Left cardiac atrium (tissue), 4 donors: ENCODE measurements around the gene MECR. TPM values are rescaled to one million over a fixed set of nuclear protein-coding genes. Genes with fewer than 3 reads are reported as not detected.

ENCODE experiments used
- ATAC-seq, 2 donors: fragments of 200-7000 bp; cut with Tn5 transposase; one replicate each; pipeline ENCODE4 v1.9.1; 2020; ENCODE audit warnings: mild to moderate bottlenecking in 2 of 2, moderate library complexity in 2 of 2
- DNase-seq: peaks from one replicate; pipeline ENCODE4 v3.0.0-alpha.2; 2020
- intact Hi-C, 2 donors: fragments of 100-400 bp; cut with DNase I; formaldehyde crosslinking; loops; one replicate each; pipeline versions ENCODE4 v1.14.1 to v1.15.1; 2022 to 2023
- total RNA-seq, 2 donors: library from RNA; stranded (reverse); fragmentation: NEBNext Ultra II Directional; extraction: Animal tissue kit (Norgen Biotek cat#: 25700); gene quantifications; one replicate each; pipeline ENCODE4 v1.2.1, GENCODE V29; 2021
- donor health status: DM: no; HTN: yes; CAD: no.
- donor health status: DM: no; HTN: yes; CAD: no; lungs with severe emphysema.
- donor health status: DM: yes; HTN: yes; CAD: no.
- donor health status: Dilated cardiomyopathy.

Gene MECR
- total RNA-seq, 2 donors from 2014 or later, result 25.8 to 26.2 TPM

DNA sequence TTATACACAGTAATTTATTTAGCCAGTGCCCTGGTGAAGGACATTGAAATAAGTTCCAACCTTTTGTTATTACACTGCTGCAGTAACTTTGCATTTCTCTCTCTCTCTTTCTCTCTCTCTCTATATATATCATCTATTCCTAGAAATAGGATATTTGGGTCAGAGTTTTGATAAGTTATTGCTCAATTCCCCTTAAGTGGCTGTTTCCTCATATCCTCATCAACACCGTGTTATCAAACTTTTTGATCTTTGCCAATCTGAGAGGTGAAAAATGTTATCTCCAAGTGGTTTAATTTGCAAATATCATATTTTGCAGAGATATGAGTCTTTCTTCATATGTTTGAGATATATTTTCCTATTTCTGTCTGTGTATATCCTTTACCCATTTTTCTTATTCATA is 47.4 kb downstream of the MECR start:
- ATAC-seq, result no peak
- DNase-seq, result no peak
- intact Hi-C loops, result loop anchor here in 1 of 2 donors (5.0 kb wide), 1 partner anchor 61 kb away; the partner anchor contains the start of gene TMEM200B

DNA sequence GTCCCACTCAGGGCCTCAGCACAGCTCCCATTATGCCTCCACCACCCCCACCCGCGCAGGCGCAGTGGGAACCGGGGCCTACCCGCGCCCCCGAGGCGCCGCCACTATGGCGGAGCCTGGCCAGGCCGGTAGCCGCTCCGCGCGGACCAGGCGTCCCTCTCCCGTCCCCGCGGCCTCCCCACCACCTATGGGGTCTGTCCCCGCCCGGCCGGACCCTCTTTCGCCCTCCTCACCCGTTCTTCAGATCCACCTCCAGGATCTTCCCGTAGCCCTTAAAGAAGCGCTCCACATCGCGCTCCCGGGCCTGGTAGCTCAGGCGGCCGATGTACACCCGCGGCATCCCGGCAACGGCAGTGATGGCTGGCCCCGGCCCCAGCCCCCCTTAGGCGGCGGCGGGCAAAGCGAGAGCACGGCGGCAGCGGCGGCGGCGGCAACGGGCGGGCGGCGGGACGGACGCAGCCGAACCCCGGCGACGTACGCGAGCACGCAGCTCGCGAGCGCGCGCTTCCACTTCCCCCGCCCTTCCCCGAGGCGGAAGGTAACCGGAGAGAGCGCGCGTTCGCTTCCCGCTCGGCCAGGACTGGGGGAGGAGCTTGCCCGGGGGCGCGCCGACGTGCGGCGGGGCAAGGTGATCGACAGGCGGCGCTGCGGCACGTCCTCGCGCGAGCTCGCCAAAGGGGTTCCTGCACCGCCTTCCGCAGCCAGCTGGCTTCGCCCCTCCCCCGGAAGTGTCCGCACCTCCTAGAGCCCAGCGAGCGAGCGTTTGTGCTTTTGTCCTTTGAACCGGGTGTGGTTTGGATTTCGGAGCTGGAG is 49.1 kb downstream of the MECR start, which contains the start of gene SRSF4:
Gene SRSF4 (minus strand): TSS at position 488 of the 813 bp plus-strand sequence. CDS start 148 bp downstream, at position 340.
- DNase-seq (peak; percentile 100), ATAC-seq (peak; percentile 96 to 97)
- intact Hi-C loops, result loop anchor here in 1 of 2 donors (5.0 kb wide), 1 partner anchor 59 kb away; the partner anchor contains the start of gene TMEM200B

DNA sequence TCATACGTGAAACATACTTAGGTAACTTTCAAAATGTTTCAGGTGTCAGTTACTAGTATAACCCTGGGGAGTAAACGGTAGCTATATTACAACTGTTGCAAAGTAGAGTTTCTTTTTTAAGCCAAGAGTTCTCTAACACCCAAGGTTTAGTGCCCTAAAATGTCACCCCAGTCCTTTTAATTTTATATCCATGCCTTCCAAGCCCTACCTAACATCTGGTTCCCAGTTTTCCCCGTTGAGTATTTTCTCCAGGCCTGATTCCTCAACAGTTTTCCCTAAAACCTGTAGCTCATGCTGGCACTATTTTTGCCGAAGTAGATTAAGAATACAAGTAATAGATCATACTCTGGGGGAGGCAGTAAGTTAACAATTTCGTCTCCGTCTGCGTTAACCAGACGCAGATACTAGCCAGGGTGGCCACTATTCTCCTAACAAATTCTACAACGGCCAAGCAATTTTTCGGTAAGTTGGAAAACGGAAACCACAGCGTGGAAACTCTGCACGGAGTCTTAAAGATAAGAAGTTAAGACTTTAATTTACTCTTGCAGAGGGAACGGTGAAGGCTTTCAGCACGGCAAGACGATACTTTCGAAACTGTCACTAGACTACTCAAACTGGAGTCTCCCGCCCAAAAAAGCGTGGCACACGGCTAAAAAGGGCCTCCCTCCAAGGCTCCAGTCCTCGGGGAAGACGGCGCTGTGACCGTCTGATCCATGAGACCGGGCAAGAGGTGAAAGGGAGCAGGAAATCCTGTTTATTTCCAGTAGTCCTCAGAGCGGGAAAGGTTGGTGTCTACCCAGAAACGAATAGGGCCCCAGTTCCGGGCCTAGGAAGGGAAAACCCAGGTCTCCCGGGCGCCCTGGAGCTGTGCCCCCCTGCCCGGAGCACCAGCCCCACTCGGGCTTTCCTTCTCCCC is 50.0 kb downstream of the MECR start:
- intact Hi-C loops, result loop anchor here in 1 of 2 donors (5.0 kb wide), 1 partner anchor 58 kb away; the partner anchor contains the start of gene TMEM200B
- DNase-seq, result no peak

DNA sequence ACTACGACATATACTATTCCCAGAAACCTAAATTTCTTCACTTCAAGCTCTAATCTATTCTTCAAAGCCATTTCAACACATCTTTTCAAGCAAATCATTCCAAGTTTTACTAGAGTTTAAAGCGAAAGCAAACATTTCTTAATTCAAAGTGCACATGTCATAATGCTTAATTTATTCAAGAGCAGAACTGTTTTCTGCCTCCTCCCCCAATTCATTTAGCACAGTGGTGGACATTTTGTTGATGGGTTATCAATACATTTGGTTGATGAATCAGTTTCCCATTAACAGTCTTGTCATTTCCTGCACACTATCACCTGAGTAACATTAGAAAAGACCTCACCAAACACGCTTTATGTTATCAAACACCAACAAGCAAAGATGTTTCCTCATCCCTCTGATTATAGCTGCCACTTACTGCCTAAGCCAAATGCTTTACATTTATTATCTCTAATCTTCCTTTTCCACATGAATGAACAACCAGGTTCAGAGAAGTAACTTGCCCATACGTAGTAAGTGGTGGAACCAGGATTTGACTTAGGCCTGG is 51.0 kb downstream of the MECR start:
- DNase-seq (no peak), ATAC-seq (no peak)
- intact Hi-C loops, result loop anchor here in 1 of 2 donors (5.0 kb wide), 2 partner anchors 57 to 512 kb away; partner anchors contain the start of genes GMEB1 and TMEM200B

More for the DNA sequence above, 50.0 kb downstream of the MECR start:
- peak; percentile 20 to 24 for ATAC-seq

DNA sequence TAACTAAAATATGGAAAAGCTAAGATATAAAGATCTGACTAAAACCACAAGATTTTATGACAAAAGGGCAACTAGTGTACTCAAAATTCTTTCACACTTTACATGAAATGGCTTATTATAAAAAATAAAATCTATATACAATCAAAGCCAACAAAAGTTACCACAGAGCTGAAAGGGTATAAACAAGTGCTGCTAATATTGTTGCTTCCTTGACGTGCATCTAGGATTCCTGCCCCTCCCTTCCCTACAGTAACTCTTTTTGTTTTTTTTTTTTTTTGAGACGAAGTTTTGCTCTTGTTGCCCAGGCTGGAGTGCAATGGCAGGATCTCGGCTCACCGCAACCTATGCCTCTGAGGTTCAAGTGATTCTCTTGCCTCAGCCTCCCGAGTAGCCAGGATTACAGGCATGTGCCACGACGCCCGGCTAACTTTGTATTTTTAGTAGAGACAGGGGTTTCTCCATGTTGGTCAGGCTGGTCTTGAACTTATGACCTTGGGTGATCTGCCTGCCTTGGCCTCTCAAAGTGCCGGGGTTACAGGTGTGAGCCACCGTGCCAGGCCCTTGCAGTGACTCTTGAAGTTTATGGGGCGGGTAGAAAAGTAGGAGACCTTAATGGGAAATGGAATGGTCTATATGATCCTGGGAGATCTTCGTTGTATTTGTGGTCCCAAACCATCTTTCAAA is 53.6 kb downstream of the MECR start:
- intact Hi-C loops, result loop anchor here in 1 of 2 donors (5.0 kb wide), 1 partner anchor 510 kb away; the partner anchor contains the start of gene GMEB1
- DNase-seq (no peak), ATAC-seq (no peak)

DNA sequence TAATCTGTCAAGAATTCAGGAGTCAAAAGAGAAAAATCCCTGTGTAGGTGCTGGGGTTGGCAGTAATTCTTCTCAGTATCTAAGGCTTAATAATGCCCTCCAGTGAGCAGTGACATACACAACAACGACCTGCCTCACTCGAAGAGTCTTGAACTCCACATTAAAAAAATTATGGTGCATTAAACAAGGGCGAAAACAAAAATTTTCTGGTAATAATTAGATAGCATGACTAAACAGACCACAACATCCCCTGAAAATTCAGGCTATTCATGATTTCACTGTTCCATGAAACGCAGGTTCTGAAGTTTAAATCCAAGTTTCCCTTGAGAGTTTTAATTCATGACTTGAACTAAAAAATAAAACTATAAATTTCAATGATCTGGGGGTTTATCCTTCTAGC is 54.2 kb downstream of the MECR start:
- intact Hi-C loops, result loop anchor here in 1 of 2 donors (5.0 kb wide), 1 partner anchor 509 kb away; the partner anchor contains the start of gene GMEB1
- ATAC-seq (no peak), DNase-seq (no peak)

DNA sequence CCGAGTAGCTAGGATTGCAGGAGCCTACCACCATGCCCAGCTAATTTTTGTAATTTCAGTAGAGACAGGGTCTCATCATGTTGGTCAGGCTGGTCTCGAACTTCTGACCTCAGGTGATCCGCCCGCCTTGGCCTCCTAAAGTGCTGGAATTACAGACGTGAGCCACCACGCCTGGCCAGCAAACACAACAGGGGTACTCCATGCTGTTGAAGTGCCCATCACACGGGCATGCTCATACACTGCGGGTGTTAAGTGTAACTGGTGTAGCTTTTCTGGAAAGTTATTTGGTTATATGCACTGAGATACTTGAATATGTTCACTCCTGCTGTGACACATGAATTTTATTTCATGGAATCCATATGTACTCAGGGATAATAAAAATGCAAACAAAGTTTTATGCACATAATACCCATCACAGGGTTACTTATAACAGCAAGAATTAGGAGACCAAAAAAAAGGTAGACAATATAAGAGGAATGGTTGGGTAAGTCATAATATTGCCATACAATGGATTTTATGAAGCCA is 58.3 kb downstream of the MECR start:
- ATAC-seq, result no peak
- intact Hi-C loops, result no loop called here
- DNase-seq, result no peak

DNA sequence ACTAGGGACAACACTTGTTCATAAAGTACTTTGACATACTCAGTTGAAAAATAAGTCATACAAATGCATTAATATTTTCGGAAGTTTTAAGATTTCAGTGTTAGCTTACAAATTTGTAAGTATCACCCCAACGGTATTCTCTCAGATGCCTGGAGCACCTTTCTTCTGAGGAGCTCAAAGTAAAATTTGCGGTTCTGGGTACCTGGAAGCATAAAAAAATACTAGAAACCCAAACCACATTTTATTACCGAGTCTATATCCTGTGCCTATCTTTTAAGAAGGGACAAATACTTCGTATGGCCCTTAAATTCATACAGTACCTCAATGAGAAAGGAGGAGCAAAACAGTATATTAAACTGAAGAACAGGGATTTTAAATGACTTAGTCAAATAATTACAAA is 59.2 kb downstream of the MECR start:
- DNase-seq, result no peak
- no peak for ATAC-seq
- intact Hi-C loops, result no loop called here

DNA sequence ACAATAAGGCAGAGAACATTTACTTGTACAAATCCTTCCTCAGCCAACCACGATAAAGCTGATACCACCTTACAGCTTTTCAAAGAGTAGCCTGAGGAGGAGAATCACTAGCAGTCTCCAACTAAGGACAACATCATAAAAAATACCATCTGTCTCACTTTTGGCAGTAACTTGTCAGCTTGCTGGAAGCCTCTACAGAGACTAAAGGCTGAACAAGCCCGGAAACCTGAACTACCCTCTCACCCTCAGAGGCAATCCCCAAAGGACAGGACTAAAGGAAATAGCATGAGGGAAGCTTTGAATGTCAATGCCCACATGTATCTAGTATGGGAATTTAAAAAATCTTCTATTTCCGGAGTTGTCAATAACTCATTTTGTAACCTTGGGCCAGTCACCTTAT is 59.6 kb downstream of the MECR start:
- ATAC-seq, result peak in 1 of 2 donors; percentile 52
- intact Hi-C loops, result no loop called here
- no peak for DNase-seq

DNA sequence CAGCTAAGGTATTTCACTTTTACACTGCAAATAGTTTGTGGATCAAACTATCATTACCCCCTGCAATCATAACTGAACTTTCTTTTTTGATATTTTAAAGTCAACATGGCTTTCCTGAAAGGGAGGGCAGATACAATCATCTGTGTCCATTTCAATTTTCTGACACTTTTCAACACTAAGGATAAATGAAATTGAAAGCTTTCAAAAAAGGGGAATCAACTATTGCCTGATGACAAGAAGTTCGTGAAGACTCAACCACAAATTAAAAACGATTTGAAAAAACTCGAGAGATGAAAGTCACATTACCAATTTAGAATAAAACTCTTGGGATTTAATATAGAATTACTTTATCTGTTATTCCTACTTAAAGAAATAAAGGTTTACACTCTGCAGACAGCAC is 60.8 kb downstream of the MECR start:
- ATAC-seq (no peak), DNase-seq (no peak)
- intact Hi-C loops, result no loop called here

DNA sequence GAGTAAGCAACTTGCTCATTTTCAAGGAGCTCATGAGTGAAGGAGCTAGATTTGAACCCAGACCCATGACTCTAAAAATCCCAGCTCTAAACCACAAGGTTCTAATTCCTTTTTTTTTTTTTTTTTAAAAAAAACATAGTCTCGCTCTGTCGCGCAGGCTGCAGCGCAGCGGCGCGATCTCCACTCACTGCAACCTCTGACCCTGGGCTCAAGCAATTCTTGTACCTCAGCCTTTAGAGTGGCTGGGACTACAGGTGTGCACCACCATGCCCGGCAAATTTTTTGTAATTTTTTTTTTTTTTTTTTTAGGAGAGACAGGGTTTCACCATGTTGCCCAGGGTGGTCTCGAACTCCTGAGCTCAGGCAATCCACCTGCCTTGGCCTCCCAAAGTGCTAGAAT is 62.8 kb downstream of the MECR start:
- intact Hi-C loops, result no loop called here
- no peak for DNase-seq
- ATAC-seq, result no peak

DNA sequence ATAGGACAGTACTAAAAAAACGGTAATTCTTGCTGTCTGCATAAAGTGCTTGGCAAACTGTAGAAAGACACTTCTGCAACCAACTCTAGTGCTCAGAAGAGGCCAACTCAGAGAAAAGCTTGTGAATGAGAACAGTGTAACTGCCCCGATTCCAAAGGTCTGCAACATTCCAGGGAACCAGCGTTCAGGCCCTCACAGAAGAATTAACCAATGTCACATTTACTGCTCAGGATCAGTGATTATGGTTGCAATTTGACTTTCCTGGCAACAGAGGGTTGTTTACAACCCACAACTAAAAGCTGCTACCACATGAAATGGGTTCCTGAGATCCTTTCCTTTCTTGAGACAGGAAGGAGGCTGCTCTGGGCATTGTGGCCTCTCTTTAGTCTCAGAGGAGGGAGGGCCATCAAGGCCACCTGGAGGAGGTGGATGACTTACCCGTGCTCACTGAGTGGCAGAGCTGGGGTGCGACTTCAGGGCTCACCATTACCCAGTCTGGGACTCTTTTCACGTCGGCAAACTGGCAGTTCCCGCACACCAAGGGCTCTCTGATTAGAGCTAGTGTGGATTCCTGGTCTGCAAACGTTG is 64.3 kb downstream of the MECR start:
- DNase-seq, result no peak
- ATAC-seq, result peak in 1 of 2 donors; percentile 48
- intact Hi-C loops, result no loop called here

DNA sequence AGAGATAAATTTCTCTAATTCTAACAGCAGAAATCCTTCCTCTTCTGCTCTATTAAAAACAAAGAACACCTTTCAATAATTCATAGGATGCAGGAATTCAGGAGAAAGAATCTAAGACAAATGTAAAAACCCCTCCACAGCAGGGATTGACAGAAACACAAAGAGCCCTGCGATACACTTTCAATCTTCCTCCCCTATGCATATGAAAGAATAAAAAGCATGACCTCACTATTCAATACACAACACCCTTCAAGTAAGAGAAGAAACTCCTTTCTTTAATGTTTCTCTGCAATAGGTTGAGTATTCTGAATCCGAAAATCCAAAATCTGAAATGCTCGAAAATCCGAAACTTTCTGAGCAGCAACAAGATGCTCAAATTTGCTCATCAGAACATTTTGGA is 66.1 kb downstream of the MECR start:
- intact Hi-C loops, result no loop called here
- DNase-seq (no peak), ATAC-seq (no peak)

DNA sequence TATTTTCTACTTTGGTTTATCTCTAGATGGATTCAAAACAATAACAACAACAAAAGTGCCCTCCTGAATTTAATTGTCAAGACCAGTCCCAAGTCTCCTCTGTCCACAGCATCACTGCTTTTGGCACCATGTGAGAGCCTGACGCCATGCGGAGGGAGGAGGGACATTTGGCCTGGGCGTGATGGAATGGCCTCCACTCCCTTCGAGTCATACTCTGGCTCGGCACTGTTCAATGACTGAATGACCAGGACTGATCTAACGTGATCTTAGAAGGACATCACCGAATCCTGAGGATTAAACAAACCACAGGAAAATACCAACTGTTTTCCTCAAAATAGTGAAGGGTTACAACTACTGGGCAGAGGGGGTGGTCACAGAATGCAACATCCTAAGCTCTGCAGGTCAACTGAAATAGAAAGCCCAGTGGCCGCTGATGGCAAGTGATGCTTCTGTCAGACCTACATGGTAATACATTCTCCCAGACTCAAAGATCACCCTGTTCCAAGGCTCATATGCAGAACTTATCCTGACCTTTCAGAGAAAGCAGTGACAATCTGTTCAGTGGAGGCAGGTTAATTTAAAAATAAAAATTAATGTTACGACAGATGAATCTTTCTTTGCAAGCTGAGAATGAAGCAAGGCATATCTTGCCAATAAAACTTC is 68.1 kb downstream of the MECR start:
- DNase-seq (peak; percentile 62), ATAC-seq (peak; percentile 66 to 86)
- intact Hi-C loops, result no loop called here

DNA sequence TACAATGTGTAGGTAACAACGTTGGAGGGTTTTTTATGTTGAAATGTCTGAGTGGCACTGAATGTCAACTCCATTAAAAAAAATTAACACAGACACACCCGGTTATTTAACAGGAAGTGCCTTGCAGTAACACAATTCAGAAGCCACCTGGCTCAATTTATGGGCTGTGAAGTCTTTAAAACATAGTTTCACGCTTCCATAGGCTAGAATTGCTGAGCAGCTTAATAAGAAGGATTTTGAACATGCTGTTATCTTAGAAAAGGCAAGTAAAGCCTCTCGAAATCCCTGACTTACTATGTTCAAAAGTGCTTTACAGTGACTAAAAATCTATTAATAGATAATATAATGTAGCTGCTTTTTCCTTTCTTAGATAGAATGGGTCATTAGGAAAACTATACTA is 68.7 kb downstream of the MECR start:
- ATAC-seq (no peak), DNase-seq (no peak)
- intact Hi-C loops, result no loop called here

DNA sequence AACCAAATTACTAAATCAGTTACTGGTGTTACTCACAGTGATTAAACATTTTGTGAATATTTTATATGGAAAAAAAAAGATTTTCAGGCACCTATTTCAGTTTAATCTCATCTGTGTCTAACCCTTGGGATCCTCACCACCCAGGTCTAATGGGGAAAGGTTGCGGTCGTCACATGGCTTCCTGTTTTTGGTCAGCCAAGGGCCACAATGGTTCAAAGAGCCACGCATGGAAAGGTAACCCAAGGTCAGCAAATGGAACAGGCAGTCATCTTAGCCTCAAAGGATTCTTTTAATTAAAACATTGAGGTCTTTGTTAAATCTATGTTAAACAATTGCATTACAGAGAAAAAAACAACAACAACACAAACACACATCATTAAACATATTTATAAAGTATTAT is 71.0 kb downstream of the MECR start:
- intact Hi-C loops, result no loop called here
- ATAC-seq, result no peak
- DNase-seq, result no peak

DNA sequence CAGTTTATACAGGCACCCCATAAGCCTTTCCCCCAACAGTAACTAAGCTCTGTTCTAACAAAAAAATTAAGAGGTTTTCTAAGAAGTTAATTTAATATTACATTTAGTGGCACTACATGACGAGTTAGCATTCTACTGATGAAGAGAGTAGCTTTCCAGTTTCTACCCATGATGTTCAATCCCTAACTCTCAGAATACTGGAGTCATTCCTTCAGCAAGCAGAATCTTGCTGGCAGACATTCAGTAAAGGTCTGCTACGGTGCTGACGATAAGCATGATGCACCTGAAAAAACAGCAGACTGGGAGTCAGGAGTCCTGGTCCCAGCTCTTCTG is 73.5 kb downstream of the MECR start:
- ATAC-seq (no peak), DNase-seq (no peak)
- intact Hi-C loops, result no loop called here
